Measurements from ENCODE around the gene PTGDS. TPM values are rescaled to one million over a fixed set of nuclear protein-coding genes. Genes with fewer than 3 reads are reported as not detected.

The PTGDS gene
- total RNA-seq, 1 experiment from 2014 or later: 1.1 TPM

DNA sequence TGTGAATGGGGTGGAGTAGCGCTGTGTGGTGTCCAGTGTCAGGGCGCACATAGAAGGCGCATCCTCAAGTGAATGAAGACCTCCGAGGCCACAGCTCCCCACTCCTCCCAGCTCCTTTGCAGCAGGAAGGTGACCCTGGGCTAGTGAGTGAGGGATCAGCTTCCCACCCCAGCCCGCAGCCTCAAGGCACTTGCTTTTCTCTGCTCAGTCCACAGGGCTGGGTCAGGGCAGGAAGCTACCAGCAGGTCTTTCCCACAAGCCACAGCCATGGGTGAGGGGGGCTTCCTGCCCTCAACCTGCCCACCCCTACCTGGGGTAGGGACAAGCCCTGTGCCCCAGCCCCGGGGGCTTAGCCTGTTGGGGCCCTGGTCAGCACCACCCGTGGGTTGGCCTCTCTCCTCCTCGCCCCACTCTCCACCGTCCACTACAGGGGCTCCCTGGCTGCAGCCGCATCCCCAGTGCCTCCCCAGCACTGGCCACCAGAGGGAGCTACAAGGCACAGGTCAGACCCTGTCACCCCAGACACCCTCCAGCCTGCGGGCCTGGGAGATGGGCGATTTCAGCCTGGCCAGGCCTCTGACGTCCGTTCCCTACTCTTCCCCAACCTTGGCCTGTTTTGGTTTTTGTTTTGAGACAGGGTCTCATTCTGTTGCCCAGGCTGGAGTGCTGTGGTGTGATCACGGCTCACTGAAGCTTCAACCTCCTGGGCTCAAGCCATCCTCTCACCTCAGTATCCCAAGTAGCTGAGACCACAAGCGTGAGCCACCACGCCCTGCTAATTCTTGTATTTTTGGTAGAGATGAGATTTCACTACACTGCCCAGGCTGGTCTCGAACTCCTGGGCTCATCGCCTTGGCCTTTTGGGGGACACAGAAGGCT is 52.0 kb downstream of the PTGDS start:
- no peaks in the 10 kb centered on the region for H3K9me3 Mint-ChIP-seq (ENCODE audit: unreplicated experiment)

DNA sequence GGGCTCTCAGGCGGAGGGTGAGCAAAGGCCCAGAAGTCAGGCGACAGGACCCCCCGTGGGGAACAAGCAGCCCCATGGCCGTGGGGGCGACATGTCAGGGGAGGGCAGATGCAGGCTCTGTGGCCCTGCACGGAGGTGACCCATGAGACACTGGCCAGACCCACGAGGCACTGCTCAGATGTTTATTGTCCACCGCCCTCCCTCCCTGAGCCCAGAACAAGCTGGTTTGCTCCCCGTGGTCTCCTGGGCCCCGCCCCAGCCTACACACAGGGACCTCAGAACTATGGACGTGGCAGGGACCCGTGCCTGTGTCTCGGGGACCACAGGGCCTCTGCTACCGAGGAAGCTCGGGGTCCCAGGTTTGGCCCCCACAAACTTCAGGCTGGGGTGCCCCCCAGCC is 52.7 kb downstream of the PTGDS start:
- ChIA-PET CTCF (interaction anchor here (0.6 to 8.1 kb wide), 41 partner anchors 8 to 587 kb away, joined by 3 to 85 read pairs (median 5); partner anchors contain the start of genes AJM1, C8G, CLIC3 and MAN1B1), POLR2A (interaction anchor here (0.6 to 1.9 kb wide), 3 partner anchors 13 to 395 kb away, joined by 3 to 4 read pairs (median 3); no protein-coding TSS in a partner anchor)
- Mint-ChIP-seq H3K27ac (ENCODE audit: low read depth, unreplicated experiment) (no peak overlapping the region), H3K9me3 (ENCODE audit: unreplicated experiment) (no peaks in the 10 kb centered on the region), H3K27me3 (ENCODE audit: insufficient read depth, unreplicated experiment) (no peaks in the 10 kb centered on the region), H3K4me1 (ENCODE audit: insufficient read depth, unreplicated experiment) (peaks cover 8% of the 10 kb centered on the region), H3K4me3 (ENCODE audit: unreplicated experiment) (no peak overlapping the region), H3K36me3 (ENCODE audit: insufficient read depth, unreplicated experiment) (peaks cover 5% of the 10 kb centered on the region)
- no peak for DNase-seq (ENCODE audit: unreplicated experiment)
- no TSS peak for BruUV-seq (replicated peaks)
- TF ChIP-seq, protein P1, sequence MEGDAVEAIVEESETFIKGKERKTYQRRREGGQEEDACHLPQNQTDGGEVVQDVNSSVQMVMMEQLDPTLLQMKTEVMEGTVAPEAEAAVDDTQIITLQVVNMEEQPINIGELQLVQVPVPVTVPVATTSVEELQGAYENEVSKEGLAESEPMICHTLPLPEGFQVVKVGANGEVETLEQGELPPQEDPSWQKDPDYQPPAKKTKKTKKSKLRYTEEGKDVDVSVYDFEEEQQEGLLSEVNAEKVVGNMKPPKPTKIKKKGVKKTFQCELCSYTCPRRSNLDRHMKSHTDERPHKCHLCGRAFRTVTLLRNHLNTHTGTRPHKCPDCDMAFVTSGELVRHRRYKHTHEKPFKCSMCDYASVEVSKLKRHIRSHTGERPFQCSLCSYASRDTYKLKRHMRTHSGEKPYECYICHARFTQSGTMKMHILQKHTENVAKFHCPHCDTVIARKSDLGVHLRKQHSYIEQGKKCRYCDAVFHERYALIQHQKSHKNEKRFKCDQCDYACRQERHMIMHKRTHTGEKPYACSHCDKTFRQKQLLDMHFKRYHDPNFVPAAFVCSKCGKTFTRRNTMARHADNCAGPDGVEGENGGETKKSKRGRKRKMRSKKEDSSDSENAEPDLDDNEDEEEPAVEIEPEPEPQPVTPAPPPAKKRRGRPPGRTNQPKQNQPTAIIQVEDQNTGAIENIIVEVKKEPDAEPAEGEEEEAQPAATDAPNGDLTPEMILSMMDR (IDR thresholded peaks at IDR 0.05; ENCODE audit: unreplicated experiment): no peak
- intact Hi-C loops (cut with micrococcal nuclease): no loop called here

More for the DNA sequence above, 52.0 kb downstream of the PTGDS start:
- peak overlapping the region; percentile 67 for H3K4me3 Mint-ChIP-seq (ENCODE audit: unreplicated experiment)
- peaks cover 5% of the 10 kb centered on the region for H3K36me3 Mint-ChIP-seq (ENCODE audit: insufficient read depth, unreplicated experiment)
- ChIA-PET CTCF (interaction anchor here (0.6 to 8.1 kb wide), 57 partner anchors 8 to 586 kb away, joined by 3 to 85 read pairs (median 4); partner anchors contain the start of genes AJM1, C8G, CLIC3 and MAN1B1), POLR2A (interaction anchor here (1.4 to 1.9 kb wide), 2 partner anchors 14 to 17 kb away, joined by 3 to 4 read pairs; no protein-coding TSS in a partner anchor)
- TF ChIP-seq, protein P1 (IDR thresholded peaks at IDR 0.05; ENCODE audit: unreplicated experiment): peak; percentile 85
- BruUV-seq (replicated peaks): no TSS peak
- peaks cover 8% of the 10 kb centered on the region for H3K4me1 Mint-ChIP-seq (ENCODE audit: insufficient read depth, unreplicated experiment)
- H3K27me3 Mint-ChIP-seq (ENCODE audit: insufficient read depth, unreplicated experiment): no peaks in the 10 kb centered on the region
- DNase-seq (ENCODE audit: unreplicated experiment): peak; percentile 70
- intact Hi-C loops (cut with micrococcal nuclease): no loop called here
- H3K27ac Mint-ChIP-seq (ENCODE audit: low read depth, unreplicated experiment): no peak overlapping the region

DNA sequence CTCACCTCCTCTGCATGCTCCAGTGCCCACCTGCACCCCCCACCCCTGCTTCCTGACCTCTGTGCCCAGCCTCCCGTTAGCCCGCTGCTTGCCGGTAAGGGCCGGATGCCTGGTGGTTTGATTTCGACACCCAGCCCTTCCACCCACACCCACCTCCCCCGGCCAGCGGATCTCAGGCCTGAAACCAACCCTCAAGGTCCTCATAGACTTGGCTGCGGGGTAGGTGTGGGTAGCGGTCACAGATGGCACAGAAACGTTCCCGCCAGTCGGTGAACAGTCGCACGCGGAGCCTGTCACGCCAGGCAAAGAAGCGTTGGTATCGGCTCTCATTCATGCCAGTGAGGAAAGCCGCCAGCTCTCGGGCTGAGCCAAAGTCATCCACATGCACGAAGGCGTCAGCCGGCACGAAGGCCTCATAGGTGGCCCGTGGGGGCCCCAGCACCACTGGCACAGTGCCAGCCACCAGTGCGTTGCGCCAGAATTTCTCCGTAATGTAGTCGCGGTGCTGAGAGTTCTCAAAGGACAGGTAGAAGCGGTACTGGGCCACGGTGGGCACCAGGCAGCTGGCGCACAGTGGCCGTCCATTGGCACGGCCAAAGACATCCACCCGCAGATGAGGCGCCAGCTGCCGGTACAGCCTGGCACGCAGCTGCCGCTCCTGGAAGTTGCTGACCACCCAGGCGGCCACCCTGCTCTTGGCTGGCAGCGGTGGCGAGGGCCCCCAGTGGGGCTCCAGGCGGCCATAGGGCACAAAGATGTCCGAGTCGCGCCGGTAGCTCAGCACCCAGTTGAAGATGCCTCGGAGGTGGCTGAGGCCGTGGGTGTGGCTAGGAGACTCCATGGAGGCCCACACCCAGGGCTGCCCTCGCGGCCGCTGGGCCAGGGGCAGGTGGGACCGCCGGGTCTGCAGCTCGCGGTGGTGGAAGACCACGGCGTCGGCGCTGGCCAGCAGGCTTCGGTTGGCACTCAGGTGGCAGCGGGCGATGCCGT is 53.5 kb downstream of the PTGDS start:
- no peak for DNase-seq (ENCODE audit: unreplicated experiment)
- no TSS peak for BruUV-seq (replicated peaks)
- TF ChIP-seq, protein P1 (IDR thresholded peaks at IDR 0.05; ENCODE audit: unreplicated experiment): no peak
- Mint-ChIP-seq H3K27ac (ENCODE audit: low read depth, unreplicated experiment) (no peak overlapping the region), H3K36me3 (ENCODE audit: insufficient read depth, unreplicated experiment) (peaks cover 5% of the 10 kb centered on the region), H3K4me1 (ENCODE audit: insufficient read depth, unreplicated experiment) (peaks cover 8% of the 10 kb centered on the region), H3K9me3 (ENCODE audit: unreplicated experiment) (no peaks in the 10 kb centered on the region), H3K27me3 (ENCODE audit: insufficient read depth, unreplicated experiment) (no peaks in the 10 kb centered on the region), H3K4me3 (ENCODE audit: unreplicated experiment) (no peak overlapping the region)
- CTCF ChIA-PET: interaction anchor here (0.7 to 8.1 kb wide), 10 partner anchors 14 to 312 kb away, joined by 3 to 85 read pairs (median 8); partner anchors contain the start of genes NPDC1 and SAPCD2
- POLR2A ChIA-PET: interaction anchor here (0.6 kb wide), 1 partner anchor 394 kb away, joined by 3 read pairs; no protein-coding TSS in a partner anchor
- intact Hi-C loops (cut with micrococcal nuclease): no loop called here

Other genes with a start within 250 kb of the PTGDS start
- not detected in 2 replicates for gene LCN10, start 234.6 kb upstream of the PTGDS start, total RNA-seq (2022)
- gene LCN6, start 229.0 kb upstream of the PTGDS start, total RNA-seq (2022): not detected in 2 replicates
- gene LCN8, start 219.3 kb upstream of the PTGDS start, total RNA-seq (2022): not detected in 2 replicates
- gene LCN15, start 213.0 kb upstream of the PTGDS start, total RNA-seq (2022): not detected in 2 replicates
- 56.0 and 70.4 TPM in 2 replicates for gene TMEM141, start 186.2 kb upstream of the PTGDS start, total RNA-seq (2022)
- 0.26 and 1.3 TPM in 2 replicates for gene CCDC183, start 181.2 kb upstream of the PTGDS start, total RNA-seq (2022)
- 77.8 and 84.2 TPM in 2 replicates for gene RABL6, start 169.6 kb upstream of the PTGDS start, total RNA-seq (2022)
- gene AJM1, start 135.0 kb upstream of the PTGDS start, total RNA-seq (2022): 5.6 and 5.7 TPM in 2 replicates
- 173 and 193 TPM in 2 replicates for gene PHPT1, start 128.1 kb upstream of the PTGDS start, total RNA-seq (2022)
- 11.8 and 14.1 TPM in 2 replicates for gene MAMDC4, start 125.2 kb upstream of the PTGDS start, total RNA-seq (2022)
- 480 and 581 TPM in 2 replicates for gene EDF1, start 111.2 kb upstream of the PTGDS start, total RNA-seq (2022)
- gene TRAF2, start 91.0 kb upstream of the PTGDS start, total RNA-seq (2022): 10.7 and 14.1 TPM in 2 replicates
- 88.8 and 100 TPM in 2 replicates for gene FBXW5, start 32.8 kb upstream of the PTGDS start, total RNA-seq (2022)
- gene C8G, start 32.3 kb upstream of the PTGDS start, total RNA-seq (2022): 1.0 and 1.1 TPM in 2 replicates
- gene LCN12, start 25.2 kb upstream of the PTGDS start, total RNA-seq (2022): 0.86 and 1.2 TPM in 2 replicates
- gene LCNL1, start 5.5 kb downstream of the PTGDS start, total RNA-seq (2022): not detected in 2 replicates
- gene PAXX, start 14.9 kb downstream of the PTGDS start, total RNA-seq (2022): 43.6 and 57.9 TPM in 2 replicates
- 1.2 and 4.2 TPM in 2 replicates for gene CLIC3, start 19.1 kb downstream of the PTGDS start, total RNA-seq (2022)
- 20.0 and 21.7 TPM in 2 replicates for gene ABCA2, start 50.7 kb downstream of the PTGDS start, total RNA-seq (2022)
- 0.12 TPM in 1 of 2 replicates, not detected in the other for gene FUT7, start 54.6 kb downstream of the PTGDS start, total RNA-seq (2022)
- gene NPDC1, start 68.7 kb downstream of the PTGDS start, total RNA-seq (2022): 161 and 171 TPM in 2 replicates
- gene ENTPD2, start 76.6 kb downstream of the PTGDS start, total RNA-seq (2022): 13.4 and 31.5 TPM in 2 replicates
- 5.7 and 15.7 TPM in 2 replicates for gene SAPCD2, start 93.1 kb downstream of the PTGDS start, total RNA-seq (2022)
- 1.0 and 3.7 TPM in 2 replicates for gene UAP1L1, start 100.0 kb downstream of the PTGDS start, total RNA-seq (2022)
- gene MAN1B1, start 109.5 kb downstream of the PTGDS start, total RNA-seq (2022): 46.5 and 49.1 TPM in 2 replicates
- gene DPP7, start 137.2 kb downstream of the PTGDS start, total RNA-seq (2022): 139 and 157 TPM in 2 replicates
- 0.61 and 1.4 TPM in 2 replicates for gene GRIN1, start 161.7 kb downstream of the PTGDS start, total RNA-seq (2022)
- gene LRRC26, start 192.5 kb downstream of the PTGDS start, total RNA-seq (2022): not detected in 2 replicates
- gene TMEM210, start 194.6 kb downstream of the PTGDS start, total RNA-seq (2022): not detected in 2 replicates
- gene ANAPC2, start 211.1 kb downstream of the PTGDS start, total RNA-seq (2022): 42.1 and 43.6 TPM in 2 replicates
- 81.4 and 82.6 TPM in 2 replicates for gene SSNA1, start 211.2 kb downstream of the PTGDS start, total RNA-seq (2022)
- gene TPRN, start 223.2 kb downstream of the PTGDS start, total RNA-seq (2022): 12.6 and 13.4 TPM in 2 replicates
- gene TMEM203, start 228.1 kb downstream of the PTGDS start, total RNA-seq (2022): 31.4 and 35.6 TPM in 2 replicates
- gene NDOR1, start 228.2 kb downstream of the PTGDS start, total RNA-seq (2022): 16.6 and 18.0 TPM in 2 replicates
- 2.5 and 3.1 TPM in 2 replicates for gene RNF208, start 244.7 kb downstream of the PTGDS start, total RNA-seq (2022)
- gene CYSRT1, start 247.7 kb downstream of the PTGDS start, total RNA-seq (2022): 1.4 and 1.8 TPM in 2 replicates
- 0.16 and 0.44 TPM in 2 replicates for gene RNF224, start 250.0 kb downstream of the PTGDS start, total RNA-seq (2022)